ENCODE measurements around the gene STX8.
"Not testable (repeated sequence)": the region's sequence is repeated elsewhere in the genome, so short reads cannot be mapped to it uniquely, and the experiment has no call there.

The STX8 gene

GRCh38 chr17:9575381-9576101 lies at the start of gene STX8:
Gene STX8 (minus strand): TSS chr17:9575820. CDS start chr17:9575808, 12 bp downstream.
- peak; percentile 39 to 62 (median 56) for DNase-seq

GRCh38 chr17:9622961-9623360 lies 47.3 kb upstream of the STX8 start:
- DNase-seq, result no peak

GRCh38 chr17:9615486-9615885 lies 39.9 kb upstream of the STX8 start:
- DNase-seq, result no peak

- no peak for DNase-seq
Observed at GRCh38 chr17:9612006-9612405, 36.4 kb upstream of the STX8 start.

GRCh38 chr17:9611557-9611956 lies 35.9 kb upstream of the STX8 start:
- no peak for DNase-seq

- DNase-seq, result not testable (repeated sequence)
Observed at GRCh38 chr17:9607058-9607457, 31.4 kb upstream of the STX8 start.

GRCh38 chr17:9606453-9606852 lies 30.8 kb upstream of the STX8 start:
- no peak for DNase-seq

- not testable (repeated sequence) for DNase-seq
Observed at GRCh38 chr17:9604583-9604982, 29.0 kb upstream of the STX8 start.

- DNase-seq, result no peak
Observed at GRCh38 chr17:9598661-9599060, 23.0 kb upstream of the STX8 start.

GRCh38 chr17:9597638-9598037 lies 22.0 kb upstream of the STX8 start:
- DNase-seq, result not testable (repeated sequence)

- DNase-seq, result no peak
Observed at GRCh38 chr17:9594065-9594464, 18.4 kb upstream of the STX8 start.

- no peak for DNase-seq
Observed at GRCh38 chr17:9587969-9588656, 12.5 kb upstream of the STX8 start.

GRCh38 chr17:9577373-9577709 lies 1.7 kb upstream of the STX8 start:
- DNase-seq, result no peak

- peak; percentile 37 to 58 (median 45) for DNase-seq
Observed at GRCh38 chr17:9576521-9577372, 1.1 kb upstream of the STX8 start, which contains the start of gene CFAP52. Gene CFAP52 (plus strand): TSS chr17:9576642. CDS start chr17:9576696, 54 bp downstream.

- DNase-seq, result no peak
Observed at GRCh38 chr17:9571201-9571600, 4.4 kb downstream of the STX8 start.

GRCh38 chr17:9568957-9569588 lies 6.5 kb downstream of the STX8 start:
- no peak for DNase-seq

- DNase-seq, result no peak
Observed at GRCh38 chr17:9568004-9568403, 7.6 kb downstream of the STX8 start.

- DNase-seq, result not testable (repeated sequence)
Observed at GRCh38 chr17:9566739-9567138, 8.9 kb downstream of the STX8 start.

- DNase-seq, result no peak
Observed at GRCh38 chr17:9566067-9566466, 9.6 kb downstream of the STX8 start.

GRCh38 chr17:9564104-9564503 lies 11.5 kb downstream of the STX8 start:
- no peak for DNase-seq

- DNase-seq, result no peak
Observed at GRCh38 chr17:9557857-9558256, 17.8 kb downstream of the STX8 start.

- no peak for DNase-seq
Observed at GRCh38 chr17:9557161-9557755, 18.4 kb downstream of the STX8 start.

- peak in 1 of 4 experiments; percentile 2 for DNase-seq
Observed at GRCh38 chr17:9554715-9555114, 20.9 kb downstream of the STX8 start.

All from activated naive CD4-positive, alpha-beta T cell (primary cell).